GM12892 (cell line): ENCODE data around the gene GRK1.

Experiments
- DNase-seq: peaks from one replicate; pipeline ENCODE4 v3.0.0; 2011; ENCODE audit not compliant: insufficient read length
- FAIRE-seq: peaks from 2 replicates; lab custom pipeline; 2011; peaks lifted over from hg19 to GRCh38; lab: Jason Lieb, UNC
- POLR2A ChIP-seq: IDR thresholded peaks from 2 replicates; pipeline ENCODE4 v1.6.1; 2011; ENCODE audit warnings: low read depth, low read length, control low read depth
- POLR2AphosphoS5 ChIP-seq: IDR thresholded peaks from 2 replicates; pipeline ENCODE4 v1.6.1; 2011; ENCODE audit warnings: low read depth, low read length, control low read depth
- TAF1 ChIP-seq: IDR thresholded peaks from 2 replicates; pipeline ENCODE4 v1.6.1; 2011; ENCODE audit warnings: low read depth, mild to moderate bottlenecking, control low read depth, low read length, borderline replicate concordance

The GRK1 gene

DNA sequence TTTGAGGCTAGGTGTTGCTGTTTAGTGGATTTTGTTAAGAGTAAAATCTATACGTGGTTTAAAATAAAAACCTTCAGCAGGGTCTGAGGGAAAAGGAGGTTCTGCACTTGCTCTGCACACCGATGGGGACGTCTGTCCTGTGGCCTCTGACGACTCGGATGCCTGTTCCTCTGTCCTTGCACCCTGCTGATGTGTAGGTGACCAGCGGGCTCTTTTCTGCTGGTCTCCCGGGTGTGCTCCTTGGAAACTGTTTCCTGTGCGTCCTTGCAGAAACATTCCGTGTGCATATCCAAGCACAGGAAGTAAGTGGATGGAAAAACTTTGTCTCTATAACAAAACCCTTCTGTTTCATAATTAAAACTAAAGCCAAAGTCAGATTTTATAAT, 12.9 kb upstream of the GRK1 start:
- no peak for TF ChIP-seq POLR2AphosphoS5
- FAIRE-seq (no peak), DNase-seq (no peak)

DNA sequence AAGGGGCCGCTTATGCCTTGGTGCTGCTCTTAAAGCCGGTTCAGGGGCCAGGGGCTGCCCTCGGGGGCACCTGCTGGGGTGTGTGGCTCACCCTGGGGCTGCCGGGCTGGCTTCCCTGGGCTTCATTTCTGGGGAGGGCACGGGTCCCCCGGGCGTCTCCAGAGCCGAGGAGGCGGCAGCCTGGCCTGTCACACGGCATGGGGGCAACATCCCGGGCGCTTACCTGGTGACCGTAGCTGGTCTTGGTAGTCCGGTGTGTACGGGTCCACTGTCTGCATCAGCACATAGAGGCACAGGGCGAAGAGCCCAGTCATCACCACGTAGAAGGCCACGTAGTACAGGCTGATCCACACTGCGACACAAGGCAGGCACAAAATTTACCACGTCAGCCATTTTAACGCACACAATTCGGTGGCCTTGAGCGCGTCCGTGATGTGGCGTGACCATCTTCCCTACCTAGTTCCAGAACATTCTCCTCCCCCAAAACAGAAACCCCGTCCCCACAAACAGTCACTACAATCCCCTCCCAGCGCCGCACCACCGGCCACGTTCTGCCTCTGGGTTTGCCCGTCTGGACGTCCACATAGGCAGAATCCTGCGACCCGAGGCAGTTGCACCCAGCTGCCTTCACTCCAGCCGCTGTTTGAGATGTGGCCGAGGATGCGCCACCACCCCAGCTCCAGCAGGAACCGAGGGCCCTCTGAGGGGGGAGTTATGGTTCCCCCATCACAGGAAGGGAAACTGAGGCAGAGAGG, 12.3 kb upstream of the GRK1 start:
- TF ChIP-seq POLR2A (no peak), POLR2AphosphoS5 (no peak), TAF1 (no peak)
- DNase-seq = no peak

DNA sequence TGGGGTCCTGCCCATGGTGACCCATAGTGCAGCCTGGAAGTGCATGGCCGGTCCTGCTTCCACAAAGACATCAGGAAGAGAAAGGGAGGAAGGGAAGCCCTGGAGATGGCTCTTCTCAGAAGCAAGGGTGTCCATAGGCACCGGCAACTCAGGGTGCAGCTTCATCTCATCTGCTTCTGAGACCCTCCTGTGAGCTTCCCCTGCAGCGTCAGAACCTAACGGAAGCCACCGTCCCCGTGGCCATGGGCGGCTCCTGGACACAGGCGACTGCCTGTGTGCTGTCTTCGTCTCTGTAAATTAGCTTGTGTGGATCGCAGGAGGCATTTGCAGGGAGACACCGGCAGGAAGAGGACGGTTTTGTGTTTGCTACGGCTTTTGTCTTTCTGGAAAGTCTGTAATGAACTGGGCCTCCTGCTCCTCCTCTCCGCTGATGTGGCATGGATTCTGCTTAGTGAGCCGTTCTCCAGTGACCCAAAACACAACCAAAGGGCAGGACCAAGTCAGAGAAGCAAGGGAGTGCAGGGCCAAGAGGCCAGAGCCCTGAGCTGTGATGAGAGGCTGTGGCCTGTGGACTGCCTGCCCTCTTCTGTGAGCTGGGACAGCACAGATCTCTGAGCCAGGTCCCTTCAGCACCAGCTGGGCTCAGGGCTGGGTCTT, 11.5 kb upstream of the GRK1 start:
- FAIRE-seq = no peak
- DNase-seq = no peak
- TF ChIP-seq TAF1 (no peak), POLR2AphosphoS5 (no peak), POLR2A (no peak)

More for the DNA sequence above, 12.3 kb upstream of the GRK1 start:
- FAIRE-seq = no peak

DNA sequence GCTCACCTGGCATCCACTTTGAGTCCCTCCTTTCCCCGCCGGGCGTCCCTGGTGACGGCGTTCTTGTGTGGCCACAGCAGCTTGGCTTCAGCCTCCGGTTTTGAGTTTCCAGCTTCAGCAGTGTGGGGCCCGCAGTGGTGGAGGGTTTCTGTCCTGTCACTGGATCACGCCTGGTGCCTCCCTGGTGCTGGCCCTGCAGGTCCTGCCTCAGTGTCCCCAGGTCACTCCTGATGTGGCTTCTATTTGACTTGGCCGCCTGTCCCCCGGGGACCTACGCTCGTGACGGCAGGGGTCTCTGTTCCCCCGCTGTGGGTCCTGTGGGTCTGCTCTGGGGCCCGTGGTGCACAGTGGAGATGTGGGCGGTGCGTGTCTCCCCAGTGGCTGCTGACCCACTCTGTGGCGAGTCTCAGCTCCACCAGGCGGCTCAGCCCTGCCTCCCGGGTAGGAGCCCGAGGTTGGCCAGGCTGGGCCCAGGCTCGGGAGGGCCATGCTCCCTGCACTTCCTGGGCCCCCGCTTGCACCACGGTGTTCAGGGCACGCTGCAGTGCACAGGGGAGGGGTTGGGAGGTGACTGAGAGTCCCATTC, 10.9 kb upstream of the GRK1 start:
- no peak for FAIRE-seq
- no peak for TF ChIP-seq TAF1
- TF ChIP-seq POLR2AphosphoS5 = no peak
- TF ChIP-seq POLR2A = no peak
- no peak for DNase-seq

DNA sequence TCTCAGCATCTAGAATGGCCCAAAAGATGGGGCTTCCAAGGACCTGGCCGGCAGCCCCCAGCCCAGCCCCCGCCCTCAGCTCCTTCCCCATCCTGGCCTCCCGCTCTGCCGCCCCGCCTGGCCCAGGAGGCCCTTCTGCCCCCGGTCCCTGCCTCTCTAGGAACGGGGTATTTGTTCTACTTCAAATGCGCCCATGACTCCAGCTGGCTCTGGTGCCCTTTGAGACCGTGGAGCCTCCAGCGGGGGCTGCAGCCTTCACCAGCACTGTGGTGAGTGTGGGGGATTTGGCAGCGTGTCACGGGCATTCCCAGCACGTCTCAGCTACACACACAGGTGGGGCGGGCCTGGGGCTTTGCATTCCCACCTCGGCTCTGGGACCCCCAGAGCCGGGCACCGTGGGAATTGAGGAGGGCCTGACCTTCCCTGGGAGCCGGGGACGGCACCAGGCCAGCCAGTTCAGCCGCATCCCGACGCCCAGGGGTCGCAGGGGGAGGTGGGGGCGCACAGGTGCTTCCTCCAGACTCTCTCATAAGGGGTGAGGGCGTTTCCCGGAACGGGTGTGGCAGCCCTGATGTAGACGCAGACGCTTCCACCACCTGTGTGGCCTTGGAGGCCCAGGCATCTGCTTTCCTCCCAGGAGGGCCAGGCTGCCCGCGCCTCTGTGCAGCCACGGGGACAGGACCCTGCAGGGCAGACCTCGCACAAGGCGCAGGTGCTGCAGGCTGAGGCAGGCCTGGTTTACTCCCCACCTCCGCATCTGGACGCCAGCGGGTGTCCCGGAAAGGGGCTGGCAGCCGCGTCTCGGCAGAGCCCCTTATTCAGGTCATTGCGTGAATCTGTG, 10.0 kb upstream of the GRK1 start:
- no peak for TF ChIP-seq TAF1
- TF ChIP-seq POLR2A = no peak
- no peak for TF ChIP-seq POLR2AphosphoS5
- no peak for FAIRE-seq
- DNase-seq = no peak

DNA sequence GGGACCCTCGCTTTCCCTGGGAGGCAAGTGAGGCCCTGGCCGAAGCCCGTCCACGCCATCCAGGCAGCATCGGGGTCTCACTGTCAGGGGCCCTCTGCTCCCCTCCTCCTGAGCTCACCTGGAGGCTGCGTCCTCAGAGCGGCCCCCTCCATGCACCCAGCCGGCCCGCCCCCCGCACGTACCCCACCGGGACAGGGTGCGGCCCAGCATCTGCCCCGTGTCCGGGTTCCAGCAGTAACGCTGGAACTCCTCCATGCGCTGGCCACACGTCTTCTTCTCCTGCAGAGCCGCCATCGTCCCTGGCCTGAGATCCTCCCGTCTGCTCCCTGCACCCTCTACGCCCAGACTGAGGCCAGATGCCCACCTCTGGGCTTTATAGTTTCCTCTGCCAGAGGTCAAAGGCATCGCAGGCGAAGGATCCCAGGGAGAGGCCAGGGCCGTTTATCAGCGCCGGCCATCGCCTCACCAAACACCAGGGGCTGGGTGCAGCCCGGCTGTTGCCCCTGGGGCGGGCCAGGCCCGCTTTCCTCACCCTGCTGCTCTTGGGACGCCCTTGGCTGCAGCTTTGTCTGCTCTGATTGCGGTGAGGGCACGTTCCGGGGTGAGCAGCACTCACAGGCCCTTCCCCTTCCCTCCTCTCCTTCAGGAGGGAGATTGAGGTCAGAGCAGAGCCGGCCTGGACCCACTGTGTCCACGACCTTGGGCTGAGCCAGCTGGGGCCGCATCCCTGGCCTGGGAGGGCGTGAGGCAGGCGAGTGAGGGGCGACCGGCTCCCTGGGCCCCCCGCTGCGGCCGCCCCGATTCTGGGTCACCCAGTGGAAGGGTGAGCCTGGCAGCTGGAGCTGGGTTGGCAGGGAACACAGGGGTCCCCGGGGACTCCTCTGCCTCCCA, 8.9 kb upstream of the GRK1 start, which contains the start of gene ATP4B:
ATP4B (minus strand) TSS at position 348 of the 891 bp plus-strand sequence; CDS start at position 294, 54 bp downstream.
- DNase-seq = no peak
- TF ChIP-seq POLR2AphosphoS5 = no peak
- no peak for TF ChIP-seq TAF1
- no peak for TF ChIP-seq POLR2A
- no peak for FAIRE-seq

DNA sequence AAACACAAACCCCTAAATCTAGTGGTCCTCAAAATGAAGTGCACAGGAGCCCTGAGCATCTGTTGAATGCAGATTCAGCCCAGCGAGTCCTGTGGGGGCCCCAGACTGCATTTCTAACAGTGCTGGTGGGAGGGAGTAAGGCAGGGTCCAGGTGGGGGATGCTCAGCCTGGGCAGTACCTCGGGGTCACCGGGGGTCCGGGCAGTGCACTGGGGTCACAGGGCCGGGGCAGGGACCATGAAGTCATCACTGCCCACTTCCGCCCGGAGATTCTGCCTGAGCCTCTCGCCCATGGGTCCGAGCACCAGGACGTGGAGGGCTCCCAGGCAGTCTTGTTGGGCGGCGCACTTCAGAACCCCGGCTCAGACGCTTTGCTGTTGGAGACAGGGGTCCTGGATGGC, 8.2 kb upstream of the GRK1 start:
- FAIRE-seq = no peak
- TF ChIP-seq POLR2AphosphoS5 = no peak

DNA sequence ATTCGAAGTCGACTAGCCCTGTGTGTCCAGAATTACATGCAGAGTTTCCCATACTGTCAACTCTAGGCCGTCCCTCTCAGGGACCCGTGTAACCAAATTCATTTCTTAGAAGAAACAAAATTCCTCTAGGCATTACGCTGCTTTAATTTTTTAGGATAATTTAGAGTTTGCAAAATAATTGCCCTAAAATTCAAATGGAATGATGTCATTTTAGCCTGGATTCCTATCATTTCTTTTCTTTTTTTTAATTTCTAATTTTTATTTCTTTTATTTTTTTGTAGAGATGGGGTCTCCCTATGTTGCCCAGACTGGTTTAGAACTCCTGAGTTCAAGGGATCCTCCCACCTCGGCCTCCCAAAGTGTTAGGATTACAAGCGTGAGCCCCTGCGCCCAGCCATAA, 7.7 kb upstream of the GRK1 start:
- DNase-seq = no peak
- TF ChIP-seq POLR2A = no peak
- TF ChIP-seq POLR2AphosphoS5 = no peak
- no peak for TF ChIP-seq TAF1
- FAIRE-seq = no peak

More for the DNA sequence above, 8.2 kb upstream of the GRK1 start:
- no peak for DNase-seq

DNA sequence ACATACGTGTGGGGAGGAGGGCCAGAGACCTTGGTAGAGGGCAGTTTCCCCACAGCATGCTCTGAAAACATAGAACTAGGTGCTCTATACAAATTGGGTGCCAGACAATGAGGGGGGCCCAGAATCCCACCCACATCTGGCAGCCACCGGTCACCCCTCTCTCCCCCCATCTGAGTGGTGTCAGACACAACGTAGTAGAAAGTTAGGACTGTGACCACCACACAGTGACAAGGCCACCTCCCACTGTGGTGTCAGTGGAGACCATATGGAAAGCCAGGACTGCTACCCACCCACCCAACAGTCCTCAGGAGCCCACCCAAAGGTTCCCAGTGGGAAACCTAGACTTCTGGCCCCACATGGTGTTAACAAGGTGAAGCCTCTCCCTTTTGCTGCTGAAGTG, 7.0 kb upstream of the GRK1 start:
- DNase-seq (no peak), FAIRE-seq (no peak)
- TF ChIP-seq POLR2A (no peak), POLR2AphosphoS5 (no peak), TAF1 (no peak)

DNA sequence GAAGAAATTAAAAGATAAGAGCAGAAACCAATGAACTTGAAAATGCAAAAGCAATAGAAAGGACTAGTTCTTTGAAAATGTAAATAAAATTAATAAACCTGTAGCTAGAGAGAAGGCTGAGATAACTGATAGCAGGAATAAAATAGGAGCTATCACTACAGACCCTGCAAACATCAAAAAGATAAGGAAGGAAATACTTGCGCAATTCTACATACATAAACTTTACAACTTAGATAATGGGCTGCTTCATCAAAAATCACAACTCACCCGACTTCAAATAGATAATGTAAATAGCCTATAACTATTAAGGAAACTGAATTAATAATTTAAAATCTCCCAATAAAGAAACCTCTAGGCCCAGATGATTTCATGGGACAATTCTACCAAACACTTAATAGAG, 5.5 kb upstream of the GRK1 start:
- DNase-seq (no peak), FAIRE-seq (no peak)
- TF ChIP-seq POLR2AphosphoS5 (no peak), POLR2A (no peak), TAF1 (no peak)
